ENCODE data around the gene NDRG4.

- no peak for TF ChIP-seq CTCF (conservative IDR thresholded peaks at IDR 0.05)
- no peak for TF ChIP-seq EZH2 (IDR thresholded peaks at IDR 0.05; ENCODE audit: low read depth)
Measured at GRCh38 chr16:58516768-58517107, 16.8 kb downstream of the NDRG4 start.
